GM21619 (cell line): ENCODE measurements around the gene ARHGEF5.
"Not testable (repeated sequence)": the region's sequence is repeated elsewhere in the genome, so short reads cannot be mapped to it uniquely, and the experiment has no call there.

Source experiments
- ATAC-seq: cut with Tn5 transposase; IDR thresholded peaks from one replicate; pipeline ENCODE4 v1.9.1; 2021; ENCODE audit not compliant: unreplicated experiment

Gene ARHGEF5

GRCh38 chr7:144418931-144419330 lies 63.7 kb downstream of the ARHGEF5 start:
- not testable (repeated sequence) for ATAC-seq

GRCh38 chr7:144427539-144427938 lies 72.3 kb downstream of the ARHGEF5 start:
- not testable (repeated sequence) for ATAC-seq

DNA sequence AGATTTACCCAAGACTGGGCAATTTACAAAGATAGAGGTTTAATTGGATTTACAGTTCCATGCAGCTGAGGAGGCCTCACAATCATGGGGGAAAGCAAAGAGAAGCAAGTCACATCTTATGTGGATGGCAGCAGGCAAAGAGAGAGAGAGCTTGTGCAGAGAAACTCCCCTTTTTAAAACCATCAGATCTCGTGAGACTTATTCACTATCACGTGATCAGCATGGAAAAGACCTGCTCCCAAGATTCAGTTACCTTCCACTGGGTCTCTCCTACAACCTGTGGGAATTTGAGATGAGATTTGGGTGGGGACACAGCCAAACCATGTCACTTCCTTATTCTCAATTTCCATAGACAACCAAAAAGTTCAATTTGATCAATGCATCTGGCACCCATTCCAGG lies 73.2 kb downstream of the ARHGEF5 start:
- ATAC-seq: no peak
